B cell (primary cell): ENCODE measurements around the gene FARP2. TPM values are rescaled to one million over a fixed set of nuclear protein-coding genes. Genes with fewer than 3 reads are reported as not detected.

ENCODE experiments used
- ATAC-seq: fragments of 200-7000 bp; cut with Tn5 transposase; one replicate; pipeline ENCODE4 v1.10.0; 2021; ENCODE audit warnings: low read depth, mild to moderate bottlenecking, moderate number of reproducible peaks, moderate library complexity
- CTCF ChIA-PET: fragments of 350-600 bp; sonication (Branson Sonifier 250); formaldehyde crosslinking; loops from one replicate; lab custom pipeline; 2021; ENCODE audit warnings: antibody characterized with exemption, inconsistent platforms; lab: Charles Lee
- POLR2A ChIA-PET: fragments of 350-600 bp; sonication (Branson Sonifier 250); formaldehyde crosslinking; loops from one replicate; lab custom pipeline; 2021; ENCODE audit warnings: antibody characterized with exemption; lab: Charles Lee
- DNase-seq: peaks from one replicate; pipeline ENCODE4 v3.0.0; 2013
- H2AFZ ChIP-seq: 2 replicates; pipeline ENCODE4 v1.6.1; 2012; ENCODE audit warnings: mild to moderate bottlenecking, low read depth, low read length; ENCODE audit not compliant: insufficient read depth, poor library complexity, severe bottlenecking
- H3K27ac ChIP-seq, 2 donors: 1 replicate in 1 of 2; 2 replicates in 1 of 2; pipeline ENCODE4 v1.5.1; 2012 to 2013; ENCODE audit warnings: low read length in 2 of 2, mild to moderate bottlenecking in 2 of 2, moderate library complexity in 1 of 2
- H3K27me3 ChIP-seq, 4 experiments: fragments of 200-600 bp in 1 of 4; sonication (generic) in 1 of 4; replicated peaks in 1 of 4; 1 replicate in 2 of 4; 2 replicates in 2 of 4; pipeline versions ENCODE4 v1.6.1 to v1.7.0; 2013 to 2016; ENCODE audit warnings: low read length in 3 of 4, mild to moderate bottlenecking in 2 of 4, mixed read lengths in 1 of 4, moderate library complexity in 1 of 4; ENCODE audit not compliant: insufficient read depth in 4 of 4, control insufficient read depth in 3 of 4; ENCODE audit errors: control extremely low read depth in 1 of 4
- H3K36me3 ChIP-seq, 2 experiments: replicated peaks in 1 of 2; 1 replicate in 1 of 2; 2 replicates in 1 of 2; pipeline versions ENCODE4 v1.6.1 to v1.7.1; 2013; ENCODE audit warnings: low read length in 1 of 2; ENCODE audit not compliant: insufficient read depth in 2 of 2, control insufficient read depth in 1 of 2; ENCODE audit errors: control extremely low read depth in 1 of 2, extremely low read depth in 1 of 2
- H3K4me1 ChIP-seq, 2 donors: fragments of 200-600 bp in 1 of 2; sonication (generic) in 1 of 2; 1 replicate in 1 of 2; 2 replicates in 1 of 2; pipeline versions ENCODE4 v1.5.1 to v1.6.1; 2013 to 2017; ENCODE audit warnings: low read length in 2 of 2; ENCODE audit not compliant: control insufficient read depth in 2 of 2, insufficient read depth in 2 of 2
- H3K4me2 ChIP-seq: replicated peaks from 2 replicates; pipeline ENCODE3; 2012; ENCODE audit warnings: mild to moderate bottlenecking, low read depth, low read length; ENCODE audit not compliant: poor library complexity, severe bottlenecking
- H3K4me3 ChIP-seq, 5 experiments: fragments of 200-600 bp in 1 of 5; sonication (generic) in 1 of 5; 1 replicate in 3 of 5; 2 replicates in 2 of 5; pipeline versions ENCODE4 v1.5.1 to v1.7.0; 2011 to 2016; ENCODE audit warnings: low read length in 4 of 5, mild to moderate bottlenecking in 4 of 5, low read depth in 2 of 5, control low read depth in 1 of 5, moderate library complexity in 1 of 5; ENCODE audit not compliant: insufficient read depth in 1 of 5; ENCODE audit errors: control extremely low read depth in 1 of 5, extremely low read depth in 1 of 5
- H3K79me2 ChIP-seq: fragments of 200-600 bp; sonication (generic); one replicate; pipeline ENCODE4 v1.6.0; 2016; ENCODE audit warnings: low read length; ENCODE audit not compliant: control insufficient read depth, insufficient read depth
- H3K9ac ChIP-seq: fragments of 200-600 bp; sonication (generic); 2 replicates; pipeline ENCODE4 v1.6.1; 2017; ENCODE audit warnings: mild to moderate bottlenecking, low read length, moderate library complexity
- H3K9me3 ChIP-seq, 3 donors: one replicate each; pipeline versions ENCODE4 v1.6.1 to v1.7.1; 2013; ENCODE audit warnings: low read length in 2 of 3; ENCODE audit not compliant: control insufficient read depth in 2 of 3, insufficient read depth in 1 of 3; ENCODE audit errors: control extremely low read depth in 1 of 3
- H4K20me1 ChIP-seq: 2 replicates; pipeline ENCODE4 v1.6.0; 2012; ENCODE audit warnings: mild to moderate bottlenecking, low read length; ENCODE audit not compliant: insufficient read depth, control insufficient read depth, poor library complexity, severe bottlenecking
- H3K27ac Mint-ChIP-seq: one replicate; pipeline ENCODE4 v1.8.0; 2021; ENCODE audit warnings: mixed read lengths
- H3K27me3 Mint-ChIP-seq: one replicate; pipeline ENCODE4 v1.8.0; 2021; ENCODE audit warnings: mixed read lengths
- H3K4me1 Mint-ChIP-seq: one replicate; pipeline ENCODE4 v1.8.0; 2021; ENCODE audit warnings: mixed read lengths
- H3K4me3 Mint-ChIP-seq: one replicate; pipeline ENCODE4 v1.8.0; 2021; ENCODE audit warnings: mixed read lengths
- H3K9me3 Mint-ChIP-seq: one replicate; pipeline ENCODE4 v1.8.0; 2022; ENCODE audit warnings: mixed read lengths; ENCODE audit not compliant: insufficient read depth
- CTCF ChIP-seq: fragments of 200-600 bp; IDR thresholded peaks from one replicate; pipeline ENCODE4 v1.8.0; 2022; ENCODE audit warnings: antibody characterized with exemption, mild to moderate bottlenecking
- EZH2 ChIP-seq: IDR thresholded peaks from 2 replicates; pipeline ENCODE4 v1.6.1; 2012; ENCODE audit warnings: borderline replicate concordance, low read depth, mild to moderate bottlenecking, moderate library complexity, low read length; ENCODE audit not compliant: insufficient read depth, poor library complexity, severe bottlenecking
- WGBS: methylation state at CpG from one replicate; pipeline ENCODE4 v1.1.5; 2013; ENCODE audit warnings: missing lambda C conversion rate; ENCODE audit not compliant: insufficient coverage; 5-methylcytosine and 5-hydroxymethylcytosine counted together
- intact Hi-C: fragments of 100-400 bp; cut with micrococcal nuclease; formaldehyde crosslinking; loops from one replicate; pipeline ENCODE4 v1.10.0; 2022
- polyA plus RNA-seq: library from polyadenylated mRNA; depleted of rRNA; stranded (reverse); fragments of >200 nt; gene quantifications from 2 replicates; pipeline ENCODE4 v1.2.3, GENCODE V29; 2012
- total RNA-seq, 2 donors: library from RNA; stranded (reverse); fragments of 120-200 nt in 1 of 2; gene quantifications; 1 replicate in 1 of 2; 2 replicates in 1 of 2; pipeline versions ENCODE4 v1.2.3 to v1.2.4, GENCODE V29; 2013 to 2022

FARP2 gene
- total and polyA plus RNA-seq, 2 donors (not counting 1 experiment from before 2014, with no cell fraction given): 37.1 to 114 TPM

- CTCF ChIA-PET: no interaction called here
- POLR2A ChIA-PET: no interaction called here
- no peaks in the 10 kb centered on the region for H3K4me1 ChIP-seq
- Mint-ChIP-seq H3K9me3 (no peaks in the 10 kb centered on the region), H3K27ac (no peak overlapping the region), H3K27me3 (no peaks in the 10 kb centered on the region), H3K4me3 (no peak overlapping the region), H3K4me1 (no peaks in the 10 kb centered on the region)
- no peaks in the 10 kb centered on the region for H3K79me2 ChIP-seq
- H2AFZ ChIP-seq: no peak overlapping the region
- no peak overlapping the region for H3K4me2 ChIP-seq
- H3K36me3 ChIP-seq: peaks cover 0 to 2% of the 10 kb centered on the region in 2 experiments
- intact Hi-C loops: no loop called here
- H3K27me3 ChIP-seq: no peaks in the 10 kb centered on the region
- no peak overlapping the region for H3K27ac ChIP-seq
- no peak for DNase-seq
- H3K4me3 ChIP-seq: no peak overlapping the region
- 86% methylated on average over 3 of the region's 3 CpGs for WGBS
- no peak for TF ChIP-seq EZH2
- no peak for TF ChIP-seq CTCF
- no peak overlapping the region for H3K9ac ChIP-seq
- H3K9me3 ChIP-seq: no peaks in the 10 kb centered on the region
- no peak for ATAC-seq
- no peaks in the 10 kb centered on the region for H4K20me1 ChIP-seq
Observed at GRCh38 chr2:241460631-241461030, 104.5 kb downstream of the FARP2 start.

GRCh38 chr2:241461693-241462677, 105.9 kb downstream of the FARP2 start:
- H3K4me3 Mint-ChIP-seq: no peak overlapping the region
- H3K4me1 Mint-ChIP-seq: no peaks in the 10 kb centered on the region

More at GRCh38 chr2:241461693-241462677, 105.9 kb downstream of the FARP2 start:
- Histone ChIP-seq H3K9ac (no peak overlapping the region), H3K4me2 (no peak overlapping the region), H3K79me2 (no peaks in the 10 kb centered on the region), H3K27me3 (no peaks in the 10 kb centered on the region), H2AFZ (no peak overlapping the region), H3K9me3 (no peaks in the 10 kb centered on the region), H4K20me1 (no peaks in the 10 kb centered on the region), H3K36me3 (peaks cover 0 to 2% of the 10 kb centered on the region in 2 experiments), H3K4me3 (no peak overlapping the region), H3K27ac (no peak overlapping the region), H3K4me1 (no peaks in the 10 kb centered on the region)
- ATAC-seq (no peak), DNase-seq (no peak)
- intact Hi-C loops: no loop called here
- no peak for TF ChIP-seq CTCF
- no peak overlapping the region for H3K27ac Mint-ChIP-seq
- POLR2A ChIA-PET: no interaction called here
- CTCF ChIA-PET: interaction anchor here (1.3 kb wide), 1 partner anchor 11 kb away, joined by 3 read pairs; no protein-coding TSS in a partner anchor
- whole genome bisulfite sequencing: 92% methylated on average over 12 of the region's 19 CpGs
- H3K9me3 Mint-ChIP-seq: no peaks in the 10 kb centered on the region
- no peaks in the 10 kb centered on the region for H3K27me3 Mint-ChIP-seq
